Neural progenitor cell (in vitro differentiated cells): ENCODE data around the gene NEB.

Experiments used
- EZH2phosphoT487 ChIP-seq: fragments of 200-600 bp; sonication (generic); IDR thresholded peaks from 2 replicates; pipeline ENCODE4 v1.6.1; 2017; ENCODE audit warnings: antibody characterized with exemption
- TF ChIP-seq, protein P1 (sequence below): fragments of 200-600 bp; sonication (generic); IDR thresholded peaks from 2 replicates; pipeline ENCODE4 v1.5.1; 2017; ENCODE audit warnings: antibody characterized with exemption, mild to moderate bottlenecking

GRCh38 chr2:151665959-151666358, 68.3 kb downstream of the NEB start:
- TF ChIP-seq, protein P1, sequence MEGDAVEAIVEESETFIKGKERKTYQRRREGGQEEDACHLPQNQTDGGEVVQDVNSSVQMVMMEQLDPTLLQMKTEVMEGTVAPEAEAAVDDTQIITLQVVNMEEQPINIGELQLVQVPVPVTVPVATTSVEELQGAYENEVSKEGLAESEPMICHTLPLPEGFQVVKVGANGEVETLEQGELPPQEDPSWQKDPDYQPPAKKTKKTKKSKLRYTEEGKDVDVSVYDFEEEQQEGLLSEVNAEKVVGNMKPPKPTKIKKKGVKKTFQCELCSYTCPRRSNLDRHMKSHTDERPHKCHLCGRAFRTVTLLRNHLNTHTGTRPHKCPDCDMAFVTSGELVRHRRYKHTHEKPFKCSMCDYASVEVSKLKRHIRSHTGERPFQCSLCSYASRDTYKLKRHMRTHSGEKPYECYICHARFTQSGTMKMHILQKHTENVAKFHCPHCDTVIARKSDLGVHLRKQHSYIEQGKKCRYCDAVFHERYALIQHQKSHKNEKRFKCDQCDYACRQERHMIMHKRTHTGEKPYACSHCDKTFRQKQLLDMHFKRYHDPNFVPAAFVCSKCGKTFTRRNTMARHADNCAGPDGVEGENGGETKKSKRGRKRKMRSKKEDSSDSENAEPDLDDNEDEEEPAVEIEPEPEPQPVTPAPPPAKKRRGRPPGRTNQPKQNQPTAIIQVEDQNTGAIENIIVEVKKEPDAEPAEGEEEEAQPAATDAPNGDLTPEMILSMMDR: no peak
- TF ChIP-seq EZH2phosphoT487: no peak
